ENCODE results near the gene LAMC2. TPM values are rescaled to one million over a fixed set of nuclear protein-coding genes. Genes with fewer than 3 reads are reported as not detected.
"Not testable (repeated sequence)": the region's sequence is repeated elsewhere in the genome, so short reads cannot be mapped to it uniquely, and the experiment has no call there.

LAMC2 gene
- total RNA-seq, 2 experiments from 2014 or later = 0.05 TPM; not detected in 1

- H3K4me3 Mint-ChIP-seq = no peak overlapping the region
- no peaks in the 10 kb centered on the region for H3K9me3 Mint-ChIP-seq
- intact Hi-C loops (cut with micrococcal nuclease) = no loop called here
- H3K27me3 Mint-ChIP-seq (ENCODE audit: low read depth) = peaks cover 8% of the 10 kb centered on the region
- no peak overlapping the region for H3K27ac Mint-ChIP-seq
- DNase-seq = no peak
- CTCF ChIA-PET = no interaction called here
- no peaks in the 10 kb centered on the region for H3K4me1 Mint-ChIP-seq (ENCODE audit: low read depth)
- H3K36me3 Mint-ChIP-seq (ENCODE audit: low read depth) = no peaks in the 10 kb centered on the region
Observed at GRCh38 chr1:183259924-183260323, 73.9 kb downstream of the LAMC2 start.

GRCh38 chr1:183262628-183263200 is 76.7 kb downstream of the LAMC2 start:
- Mint-ChIP-seq H3K4me3 (no peak overlapping the region), H3K36me3 (ENCODE audit: low read depth) (no peaks in the 10 kb centered on the region), H3K4me1 (ENCODE audit: low read depth) (no peaks in the 10 kb centered on the region), H3K9me3 (no peaks in the 10 kb centered on the region), H3K27me3 (ENCODE audit: low read depth) (peaks cover 14% of the 10 kb centered on the region), H3K27ac (no peak overlapping the region)
- CTCF ChIA-PET = no interaction called here
- intact Hi-C loops (cut with micrococcal nuclease) = no loop called here
- no peak for DNase-seq

GRCh38 chr1:183263886-183264602 is 78.0 kb downstream of the LAMC2 start:
- H3K4me3 Mint-ChIP-seq = no peak overlapping the region
- no peaks in the 10 kb centered on the region for H3K4me1 Mint-ChIP-seq (ENCODE audit: low read depth)
- H3K27ac Mint-ChIP-seq = no peak overlapping the region
- peaks cover 14% of the 10 kb centered on the region for H3K27me3 Mint-ChIP-seq (ENCODE audit: low read depth)
- no peaks in the 10 kb centered on the region for H3K36me3 Mint-ChIP-seq (ENCODE audit: low read depth)
- DNase-seq = no peak
- CTCF ChIA-PET = no interaction called here
- no peaks in the 10 kb centered on the region for H3K9me3 Mint-ChIP-seq
- intact Hi-C loops (cut with micrococcal nuclease) = no loop called here

GRCh38 chr1:183267646-183268431 is 81.8 kb downstream of the LAMC2 start:
- no peak for DNase-seq
- no peaks in the 10 kb centered on the region for H3K9me3 Mint-ChIP-seq
- H3K27me3 Mint-ChIP-seq (ENCODE audit: low read depth) = peaks cover 6% of the 10 kb centered on the region
- CTCF ChIA-PET = interaction anchor here (1.1 kb wide), 1 partner anchor 14 kb away, joined by 3 read pairs; no protein-coding TSS in a partner anchor
- H3K4me1 Mint-ChIP-seq (ENCODE audit: low read depth) = no peaks in the 10 kb centered on the region
- no peak overlapping the region for H3K27ac Mint-ChIP-seq
- intact Hi-C loops (cut with micrococcal nuclease) = no loop called here
- no peaks in the 10 kb centered on the region for H3K36me3 Mint-ChIP-seq (ENCODE audit: low read depth)
- no peak overlapping the region for H3K4me3 Mint-ChIP-seq

GRCh38 chr1:183270541-183271141 is 84.6 kb downstream of the LAMC2 start:
- no peaks in the 10 kb centered on the region for H3K4me1 Mint-ChIP-seq (ENCODE audit: low read depth)
- H3K36me3 Mint-ChIP-seq (ENCODE audit: low read depth) = no peaks in the 10 kb centered on the region
- peaks cover 3% of the 10 kb centered on the region for H3K27me3 Mint-ChIP-seq (ENCODE audit: low read depth)
- DNase-seq = no peak
- H3K9me3 Mint-ChIP-seq = no peaks in the 10 kb centered on the region
- H3K4me3 Mint-ChIP-seq = no peak overlapping the region
- intact Hi-C loops (cut with micrococcal nuclease) = no loop called here
- CTCF ChIA-PET = interaction anchor here (1.3 kb wide), 1 partner anchor 307 kb away, joined by 4 read pairs; no protein-coding TSS in a partner anchor
- H3K27ac Mint-ChIP-seq = no peak overlapping the region

- no peak for DNase-seq
- CTCF ChIA-PET = no interaction called here
- H3K27me3 Mint-ChIP-seq (ENCODE audit: low read depth) = no peaks in the 10 kb centered on the region
Observed at GRCh38 chr1:183272390-183272848, 86.4 kb downstream of the LAMC2 start.

GRCh38 chr1:183273300-183273699 is 87.2 kb downstream of the LAMC2 start:
- intact Hi-C loops (cut with micrococcal nuclease) = no loop called here
- Mint-ChIP-seq H3K4me3 (no peak overlapping the region), H3K9me3 (no peaks in the 10 kb centered on the region), H3K36me3 (ENCODE audit: low read depth) (no peaks in the 10 kb centered on the region), H3K4me1 (ENCODE audit: low read depth) (no peaks in the 10 kb centered on the region), H3K27me3 (ENCODE audit: low read depth) (no peaks in the 10 kb centered on the region), H3K27ac (no peak overlapping the region)
- CTCF ChIA-PET = no interaction called here
- DNase-seq = no peak

More at GRCh38 chr1:183272390-183272848, 86.4 kb downstream of the LAMC2 start:
- Mint-ChIP-seq H3K36me3 (ENCODE audit: low read depth) (no peaks in the 10 kb centered on the region), H3K4me1 (ENCODE audit: low read depth) (no peaks in the 10 kb centered on the region), H3K9me3 (no peaks in the 10 kb centered on the region), H3K27ac (no peak overlapping the region), H3K4me3 (no peak overlapping the region)
- intact Hi-C loops (cut with micrococcal nuclease) = no loop called here

- H3K9me3 Mint-ChIP-seq; H3K4me1 Mint-ChIP-seq (ENCODE audit: low read depth); H3K27ac Mint-ChIP-seq; intact Hi-C loops (cut with micrococcal nuclease); CTCF ChIA-PET; H3K4me3 Mint-ChIP-seq; H3K36me3 Mint-ChIP-seq (ENCODE audit: low read depth); DNase-seq; H3K27me3 Mint-ChIP-seq (ENCODE audit: low read depth): not testable (repeated sequence)
Observed at GRCh38 chr1:183273984-183274383, 87.9 kb downstream of the LAMC2 start.

- H3K4me1 Mint-ChIP-seq (ENCODE audit: low read depth) = no peaks in the 10 kb centered on the region
- H3K4me3 Mint-ChIP-seq = no peak overlapping the region
- no peak for DNase-seq
- CTCF ChIA-PET = no interaction called here
- no peaks in the 10 kb centered on the region for H3K27me3 Mint-ChIP-seq (ENCODE audit: low read depth)
- H3K9me3 Mint-ChIP-seq = no peaks in the 10 kb centered on the region
- no peaks in the 10 kb centered on the region for H3K36me3 Mint-ChIP-seq (ENCODE audit: low read depth)
- intact Hi-C loops (cut with micrococcal nuclease) = loop anchor here (5.0 kb wide), 1 partner anchor 313 kb away; no protein-coding TSS in a partner anchor
- no peak overlapping the region for H3K27ac Mint-ChIP-seq
Observed at GRCh38 chr1:183274836-183275235, 88.8 kb downstream of the LAMC2 start.

- CTCF ChIA-PET = no interaction called here
- intact Hi-C loops (cut with micrococcal nuclease) = loop anchor here (5.0 kb wide), 1 partner anchor 313 kb away; no protein-coding TSS in a partner anchor
Observed at GRCh38 chr1:183275322-183275721, 89.3 kb downstream of the LAMC2 start.

GRCh38 chr1:183276386-183277080 is 90.5 kb downstream of the LAMC2 start:
- intact Hi-C loops (cut with micrococcal nuclease) = loop anchor here (5.0 kb wide), 1 partner anchor 314 kb away; no protein-coding TSS in a partner anchor
- H3K27me3 Mint-ChIP-seq (ENCODE audit: low read depth) = no peaks in the 10 kb centered on the region

More at GRCh38 chr1:183275322-183275721, 89.3 kb downstream of the LAMC2 start:
- Mint-ChIP-seq H3K9me3 (no peaks in the 10 kb centered on the region), H3K36me3 (ENCODE audit: low read depth) (no peaks in the 10 kb centered on the region), H3K4me1 (ENCODE audit: low read depth) (no peaks in the 10 kb centered on the region), H3K27me3 (ENCODE audit: low read depth) (no peaks in the 10 kb centered on the region), H3K4me3 (no peak overlapping the region), H3K27ac (no peak overlapping the region)
- DNase-seq = no peak

More at GRCh38 chr1:183276386-183277080, 90.5 kb downstream of the LAMC2 start:
- Mint-ChIP-seq H3K4me3 (no peak overlapping the region), H3K36me3 (ENCODE audit: low read depth) (no peaks in the 10 kb centered on the region), H3K27ac (no peak overlapping the region), H3K4me1 (ENCODE audit: low read depth) (no peaks in the 10 kb centered on the region), H3K9me3 (no peaks in the 10 kb centered on the region)
- CTCF ChIA-PET = no interaction called here
- DNase-seq = no peak

Data from activated naive CD4-positive, alpha-beta T cell treated with anti-CD3 and anti-CD28 coated beads for 36 hours (primary cell).